HUES48 (cell line): ENCODE results near the gene DDX56.
"Not testable (repeated sequence)": the region's sequence is repeated elsewhere in the genome, so short reads cannot be mapped to it uniquely, and the experiment has no call there.

ENCODE experiments used
- H3K27ac ChIP-seq: one replicate; pipeline ENCODE4 v1.7.0; 2013; ENCODE audit warnings: low read depth, low read length, inconsistent platforms
- H3K27me3 ChIP-seq: 2 replicates; pipeline ENCODE4 v1.6.1; 2013; ENCODE audit warnings: mild to moderate bottlenecking, low read length; ENCODE audit not compliant: control insufficient read depth, insufficient read depth
- H3K36me3 ChIP-seq: 2 replicates; pipeline ENCODE4 v1.6.1; 2013; ENCODE audit warnings: low read length; ENCODE audit not compliant: control insufficient read depth, insufficient read depth
- H3K4me1 ChIP-seq: 2 replicates; pipeline ENCODE4 v1.6.1; 2013; ENCODE audit warnings: mild to moderate bottlenecking, low read length; ENCODE audit not compliant: control insufficient read depth, insufficient read depth
- H3K4me3 ChIP-seq: 2 replicates; pipeline ENCODE4 v1.5.1; 2013; ENCODE audit warnings: mild to moderate bottlenecking, low read depth, low read length
- H3K9ac ChIP-seq: 2 replicates; pipeline ENCODE4 v1.6.1; 2013; ENCODE audit warnings: mild to moderate bottlenecking, low read depth, low read length, moderate library complexity
- H3K9me3 ChIP-seq: 2 replicates; pipeline ENCODE4 v1.6.1; 2013; ENCODE audit warnings: low read length; ENCODE audit not compliant: control insufficient read depth, insufficient read depth

The DDX56 gene

DNA sequence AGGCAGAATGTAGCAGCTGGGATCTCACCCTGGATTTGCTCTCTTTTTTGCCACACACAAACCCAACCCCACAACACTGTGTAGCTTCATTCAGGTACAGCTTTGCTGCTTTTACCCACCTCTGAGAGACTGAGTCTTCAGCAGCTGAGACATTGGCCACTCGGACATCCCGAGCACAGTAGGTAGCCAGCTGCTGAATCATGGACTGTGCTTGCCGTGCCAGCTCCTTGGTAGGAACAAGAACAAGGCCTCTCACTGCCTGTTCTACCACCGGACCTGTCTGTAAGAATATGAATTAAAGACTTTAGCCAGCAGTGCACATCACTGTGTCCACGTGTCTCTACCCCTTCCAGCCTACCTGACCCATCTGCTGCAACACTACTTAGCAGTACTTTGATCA is 937 bp downstream of the DDX56 start:
- Histone ChIP-seq H3K27ac (no peak overlapping the region), H3K36me3 (peaks cover 70% of the 10 kb centered on the region), H3K9me3 (no peaks in the 10 kb centered on the region), H3K4me3 (peak overlapping the region; percentile 89), H3K9ac (0 out of 2 replicates have a peak overlapping the region, but pooled peaks have one; percentile 91), H3K4me1 (peaks cover 15% of the 10 kb centered on the region), H3K27me3 (no peaks in the 10 kb centered on the region)

DNA sequence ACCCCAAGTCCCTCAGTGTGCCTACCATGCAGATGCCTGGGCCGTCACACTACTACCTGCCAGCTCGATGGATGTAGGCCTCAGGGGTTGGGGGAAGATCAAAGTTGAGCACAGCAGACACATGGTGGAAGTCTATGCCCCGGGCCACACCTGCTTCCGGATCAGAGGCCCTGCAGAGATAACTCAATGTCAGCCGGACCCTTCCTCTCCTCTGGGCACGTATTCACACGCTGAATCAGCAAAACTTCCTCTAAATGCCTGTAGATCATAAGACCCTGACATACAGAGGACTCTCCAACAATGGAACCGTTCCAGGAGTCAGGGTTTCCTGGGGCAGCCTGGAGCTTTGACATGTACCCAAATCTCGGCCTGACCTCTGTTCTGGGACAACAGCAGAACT is 3.7 kb downstream of the DDX56 start:
- H3K9ac ChIP-seq = no peak overlapping the region
- H3K4me1 ChIP-seq = peaks cover 12% of the 10 kb centered on the region
- H3K36me3 ChIP-seq = peaks cover 80% of the 10 kb centered on the region
- H3K27ac ChIP-seq = no peak overlapping the region
- H3K27me3 ChIP-seq = no peaks in the 10 kb centered on the region
- H3K4me3 ChIP-seq = no peak overlapping the region
- H3K9me3 ChIP-seq = no peaks in the 10 kb centered on the region

DNA sequence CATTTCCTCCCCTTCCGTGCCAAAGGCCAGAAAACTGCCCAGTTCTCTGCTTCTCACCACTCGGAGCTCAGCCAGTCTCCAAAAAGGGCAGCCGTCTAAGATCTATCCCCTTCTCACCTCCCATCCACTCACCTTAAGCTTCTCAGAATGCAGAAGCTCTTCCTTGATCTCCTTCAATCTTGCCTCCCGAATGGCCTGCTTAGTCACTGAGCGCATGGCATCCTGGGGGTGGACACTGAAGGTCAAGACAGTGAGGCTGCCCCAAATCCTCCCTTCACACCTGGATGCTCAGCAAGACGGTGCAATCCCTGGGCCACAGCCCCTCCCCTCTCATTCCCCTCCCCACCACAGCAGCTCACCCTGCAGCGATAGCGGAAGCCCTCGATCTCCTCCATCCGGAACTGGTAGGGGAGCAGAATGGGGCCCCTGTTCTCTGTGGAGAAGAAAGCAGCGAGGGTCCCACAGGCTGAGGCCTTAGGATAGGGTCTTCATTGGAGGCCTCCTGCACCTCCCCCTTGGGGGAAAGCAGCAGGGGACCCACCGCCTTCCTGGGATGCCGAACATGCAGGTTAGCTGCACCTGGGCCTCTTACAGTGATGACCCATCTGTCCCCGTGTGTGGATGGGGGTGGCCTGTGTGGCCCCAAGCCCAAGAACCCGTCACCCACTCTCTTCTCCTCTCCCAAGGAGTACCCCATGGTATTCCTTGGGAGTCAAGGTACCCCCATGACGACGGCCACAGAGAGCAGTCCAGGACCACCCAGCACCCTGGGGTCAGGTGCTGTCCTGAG is 4.7 kb downstream of the DDX56 start:
- Histone ChIP-seq H3K36me3 (peaks cover 88% of the 10 kb centered on the region), H3K9me3 (no peaks in the 10 kb centered on the region), H3K27me3 (no peaks in the 10 kb centered on the region), H3K27ac (no peak overlapping the region), H3K9ac (no peak overlapping the region), H3K4me3 (no peak overlapping the region), H3K4me1 (peaks cover 4% of the 10 kb centered on the region; the same call in 1 of the 2 replicates)

DNA sequence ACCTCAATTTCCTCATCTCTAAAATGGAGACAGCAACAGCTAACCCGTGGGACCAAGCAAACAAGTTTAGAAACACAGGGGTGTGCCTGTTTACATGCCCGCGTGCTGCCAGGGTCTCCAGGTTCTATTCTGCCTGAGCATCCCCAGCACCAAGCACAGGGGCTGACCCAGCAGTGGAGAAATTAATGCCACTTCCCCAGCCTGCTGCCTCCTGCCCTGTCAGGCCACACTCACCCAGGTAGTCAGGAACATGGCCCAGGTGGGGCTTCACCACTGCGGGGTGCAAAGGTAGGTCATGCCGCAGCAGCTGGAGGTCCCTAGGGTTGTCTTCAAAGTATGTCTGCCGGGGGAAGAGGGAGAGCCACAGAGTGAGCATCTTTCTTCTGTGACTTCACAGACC is 5.8 kb downstream of the DDX56 start:
- no peak overlapping the region for H3K4me3 ChIP-seq
- peaks cover 86% of the 10 kb centered on the region for H3K36me3 ChIP-seq
- no peaks in the 10 kb centered on the region for H3K9me3 ChIP-seq

DNA sequence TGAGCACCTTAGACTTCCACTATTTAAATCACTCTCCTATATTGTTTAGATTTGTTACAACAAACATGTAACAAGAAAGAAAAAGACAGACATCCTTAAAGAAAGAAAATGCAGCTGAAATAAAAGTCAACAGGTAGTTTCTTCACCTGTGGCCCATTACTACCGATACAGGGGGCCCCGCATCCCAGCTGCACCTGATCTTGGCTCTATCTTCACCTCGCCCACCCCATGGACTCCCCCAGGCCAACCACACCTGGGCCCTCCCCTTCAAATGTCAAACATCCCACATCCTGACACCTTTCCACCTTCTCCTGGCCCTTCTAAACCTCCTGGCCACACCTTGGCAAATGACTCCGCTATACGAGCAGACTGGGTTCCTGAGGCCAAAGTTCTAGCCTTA is 7.0 kb downstream of the DDX56 start:
- Histone ChIP-seq H3K4me3 (no peak overlapping the region), H3K4me1 (no peaks in the 10 kb centered on the region), H3K9ac (no peak overlapping the region), H3K9me3 (no peaks in the 10 kb centered on the region), H3K27ac (no peak overlapping the region), H3K27me3 (no peaks in the 10 kb centered on the region), H3K36me3 (peaks cover 74% of the 10 kb centered on the region)

More for the DNA sequence above, 5.8 kb downstream of the DDX56 start:
- no peaks in the 10 kb centered on the region for H3K27me3 ChIP-seq
- H3K4me1 ChIP-seq = peaks cover 3% of the 10 kb centered on the region; the same call in 1 of the 2 replicates
- H3K9ac ChIP-seq = no peak overlapping the region
- H3K27ac ChIP-seq = no peak overlapping the region

DNA sequence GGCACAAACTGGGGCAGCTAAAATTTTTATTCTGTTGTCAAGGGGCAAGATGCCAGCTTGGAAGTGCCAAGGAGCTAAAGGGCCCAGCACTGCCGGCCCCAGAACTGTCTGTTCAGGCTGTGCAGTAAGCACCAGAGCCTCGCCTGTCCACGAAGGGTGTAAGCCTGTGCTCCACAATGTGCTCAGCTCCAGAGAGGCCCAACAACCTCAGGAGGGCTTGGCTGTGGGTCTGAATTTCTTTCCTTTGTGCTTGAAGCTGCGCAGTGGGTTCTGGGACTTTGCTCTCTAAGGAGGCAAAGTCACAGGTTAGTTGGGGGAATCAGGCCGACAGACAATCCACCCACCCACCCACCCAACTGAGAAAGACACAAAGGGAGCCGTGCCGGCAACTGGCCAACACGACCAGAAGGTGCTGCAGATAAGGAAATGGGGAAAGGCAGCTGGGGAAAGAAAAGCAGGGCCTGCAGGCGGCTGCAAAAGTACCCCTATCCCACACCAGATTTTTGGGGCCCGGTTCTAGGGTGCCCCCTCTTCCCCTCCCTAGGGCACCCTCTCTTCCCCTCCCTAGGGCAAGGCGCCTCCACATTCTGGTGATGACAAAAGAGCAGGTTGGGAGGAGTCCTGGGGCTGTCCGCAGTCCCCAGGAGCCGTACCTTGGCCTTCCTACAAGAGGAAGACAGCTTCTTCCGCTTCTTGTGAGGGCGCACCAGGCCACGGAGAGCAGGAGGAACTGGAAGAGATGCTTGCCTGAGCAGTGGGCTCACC is 7.7 kb downstream of the DDX56 start:
- H3K4me3 ChIP-seq = no peak overlapping the region
- H3K27ac ChIP-seq = peak overlapping the region; percentile 33
- no peaks in the 10 kb centered on the region for H3K9me3 ChIP-seq
- H3K36me3 ChIP-seq = peaks cover 67% of the 10 kb centered on the region
- no peaks in the 10 kb centered on the region for H3K27me3 ChIP-seq
- H3K4me1 ChIP-seq = no peaks in the 10 kb centered on the region
- H3K9ac ChIP-seq = no peak overlapping the region

DNA sequence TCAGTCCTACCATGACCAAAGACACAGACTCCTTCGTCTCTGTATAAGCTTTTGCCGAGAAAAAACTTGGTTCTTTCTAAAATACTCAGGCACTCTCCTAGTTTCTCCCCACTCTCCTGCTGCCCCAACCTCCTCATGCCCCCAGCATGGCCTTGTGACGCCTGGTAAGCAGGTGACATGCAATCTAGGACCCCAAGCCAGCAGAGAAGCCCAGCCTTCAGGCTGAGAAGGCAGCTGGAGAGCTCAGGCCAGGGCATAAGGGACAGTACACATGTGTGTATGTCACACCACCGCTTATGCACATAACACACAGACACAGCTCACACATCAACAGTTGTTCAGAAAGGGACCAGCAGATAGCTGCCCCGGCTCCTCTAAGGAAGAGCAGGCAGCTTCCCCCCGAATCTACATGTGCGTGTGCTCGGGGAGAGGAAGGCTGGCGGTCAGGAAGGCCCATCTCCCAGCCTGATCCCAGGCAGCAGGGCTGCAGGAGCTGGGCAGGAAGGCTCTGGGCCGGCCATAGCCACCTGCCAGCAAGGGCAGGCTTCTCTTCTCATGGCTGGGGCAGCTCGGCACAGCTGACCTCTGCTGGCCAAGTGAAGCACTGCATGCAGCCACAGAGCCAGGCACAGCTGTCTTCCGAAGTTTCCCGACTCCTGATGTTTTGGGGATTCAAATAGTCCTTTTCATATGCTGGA is 8.5 kb downstream of the DDX56 start:
- Histone ChIP-seq H3K9ac (no peak overlapping the region), H3K4me1 (no peaks in the 10 kb centered on the region), H3K27me3 (no peaks in the 10 kb centered on the region), H3K4me3 (no peak overlapping the region), H3K27ac (no peak overlapping the region), H3K36me3 (peaks cover 60% of the 10 kb centered on the region), H3K9me3 (no peaks in the 10 kb centered on the region)

DNA sequence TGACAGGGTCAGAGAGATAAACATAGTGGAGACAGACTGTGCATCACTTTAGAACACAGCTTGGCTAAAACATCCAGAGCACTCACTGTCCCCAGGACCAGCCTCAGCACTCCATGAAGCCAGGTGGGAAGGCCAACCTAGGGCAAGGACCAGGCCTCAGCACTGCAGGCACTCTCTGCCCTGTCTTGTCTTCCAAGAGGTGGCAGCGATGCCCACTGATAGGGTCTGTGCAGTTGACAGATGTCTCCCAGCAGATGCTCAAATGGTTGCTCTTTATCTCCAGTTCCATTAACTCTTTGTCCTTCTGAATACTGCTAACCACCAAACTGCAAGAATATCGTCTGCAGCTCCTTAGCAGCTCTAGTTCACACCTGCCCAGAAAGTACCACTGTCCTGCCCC is 9.1 kb downstream of the DDX56 start:
- Histone ChIP-seq H3K9me3 (no peaks in the 10 kb centered on the region), H3K4me3 (no peak overlapping the region), H3K36me3 (peaks cover 53% of the 10 kb centered on the region), H3K4me1 (no peaks in the 10 kb centered on the region), H3K9ac (no peak overlapping the region), H3K27me3 (no peaks in the 10 kb centered on the region), H3K27ac (no peak overlapping the region)

DNA sequence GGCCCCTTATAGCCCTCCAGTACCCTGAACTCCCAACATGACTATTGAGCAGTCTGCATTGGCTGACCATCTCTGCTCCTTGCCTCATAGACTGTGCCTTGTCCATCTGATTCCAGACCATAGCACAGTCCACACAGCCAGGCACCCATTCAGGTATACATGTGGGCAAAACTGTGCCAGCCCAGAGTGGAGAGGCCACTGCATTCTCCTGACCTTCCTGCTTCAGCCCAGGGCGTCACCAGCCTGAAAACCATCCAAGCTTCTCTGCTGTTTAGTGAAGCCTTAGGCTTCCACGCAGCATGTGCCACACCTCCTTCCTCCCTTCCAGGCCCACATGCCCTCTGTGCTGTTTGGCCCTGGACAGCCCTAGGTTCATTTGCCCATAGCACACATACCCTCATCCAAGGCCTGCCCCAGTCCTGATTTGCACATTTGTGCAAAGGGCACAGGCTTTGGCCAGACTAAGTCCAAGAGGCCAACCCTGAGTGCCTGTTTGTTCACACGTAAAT is 10.5 kb downstream of the DDX56 start:
- no peak overlapping the region for H3K27ac ChIP-seq
- H3K27me3 ChIP-seq = no peaks in the 10 kb centered on the region
- H3K4me1 ChIP-seq = no peaks in the 10 kb centered on the region
- H3K36me3 ChIP-seq = peaks cover 39% of the 10 kb centered on the region
- H3K9me3 ChIP-seq = no peaks in the 10 kb centered on the region
- no peak overlapping the region for H3K9ac ChIP-seq
- no peak overlapping the region for H3K4me3 ChIP-seq

DNA sequence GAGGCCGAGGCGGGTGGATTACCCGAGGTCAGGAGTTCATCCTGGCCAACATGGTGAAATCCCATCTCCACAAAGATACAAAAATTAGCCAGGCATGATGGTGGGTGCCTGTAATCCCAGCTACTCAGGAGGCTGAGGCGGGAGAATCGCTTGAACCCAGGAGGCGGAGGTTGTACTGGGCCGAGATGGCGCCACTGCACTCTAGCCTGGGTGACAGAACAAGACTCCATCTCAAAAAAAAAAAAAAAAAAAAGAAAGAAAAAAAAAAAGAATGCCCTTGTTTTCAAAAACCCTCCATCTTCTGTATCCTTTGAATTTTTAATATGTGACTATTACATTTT is 11.1 kb downstream of the DDX56 start:
- H3K9me3 ChIP-seq, H3K9ac ChIP-seq, H3K27me3 ChIP-seq, H3K4me3 ChIP-seq, H3K4me1 ChIP-seq: not testable (repeated sequence)
- H3K27ac ChIP-seq = peak overlapping the region; percentile 45
- H3K36me3 ChIP-seq = peaks cover 33% of the 10 kb centered on the region
